ENCODE measurements around the gene BEND7. TPM values are rescaled to one million over a fixed set of nuclear protein-coding genes. Genes with fewer than 3 reads are reported as not detected.

BEND7 gene
- total RNA-seq, 1 experiment from 2014 or later = 12.8 TPM

- H3K4me1 Mint-ChIP-seq = peaks cover 5% of the 10 kb centered on the region
- CTCF ChIA-PET = interaction anchor here (1.5 kb wide), 1 partner anchor 121 kb away, joined by 4 read pairs; no protein-coding TSS in a partner anchor
- no peak overlapping the region for H3K27ac Mint-ChIP-seq
- H3K27me3 Mint-ChIP-seq (ENCODE audit: low read depth) = no peaks in the 10 kb centered on the region
- H3K36me3 Mint-ChIP-seq = no peaks in the 10 kb centered on the region
- no peaks in the 10 kb centered on the region for H3K9me3 Mint-ChIP-seq
- ATAC-seq = no peak
- TF ChIP-seq MXD4 (CRISPR knock-in tag; IDR thresholded peaks at IDR 0.05; ENCODE audit: borderline replicate concordance) = no peak
- no peak for TF ChIP-seq NFE2L1 (CRISPR knock-in tag; IDR thresholded peaks at IDR 0.05)
- POLR2A ChIA-PET = no interaction called here
- DNase-seq (ENCODE audit: low spot score) = no peak
- H3K4me3 Mint-ChIP-seq = no peak overlapping the region
These were observed 36.2 kb downstream of the BEND7 start for GRCh38 chr10:13492493-13493180.

DNA sequence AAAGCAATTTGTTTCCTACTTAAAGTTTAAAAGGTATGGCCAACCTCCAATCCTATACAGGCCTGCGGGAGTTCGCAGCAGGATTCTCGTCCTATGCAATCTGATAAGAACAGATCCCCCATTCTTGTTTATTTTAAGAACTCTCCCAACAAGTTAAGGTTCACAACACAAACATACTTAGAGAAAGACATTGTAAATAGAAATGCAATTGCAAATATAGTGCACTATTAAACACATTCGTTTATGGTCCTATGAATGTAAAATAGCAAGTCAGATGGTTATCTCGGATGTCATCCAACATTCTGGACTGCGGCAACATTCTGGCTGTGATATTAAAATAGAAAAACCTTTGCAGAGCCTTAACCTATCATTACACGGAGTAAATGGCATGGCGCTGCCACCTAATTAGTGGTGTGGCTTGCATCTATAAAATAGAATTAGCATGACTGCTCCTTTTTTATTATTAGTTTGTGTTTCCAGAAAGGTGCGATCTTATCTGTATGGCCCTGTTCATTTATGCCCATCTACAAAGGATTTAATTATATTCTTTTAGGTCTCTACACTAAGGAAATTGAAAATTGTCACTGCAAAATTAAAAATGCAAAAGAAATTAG is 37.0 kb downstream of the BEND7 start:
- CTCF ChIA-PET = interaction anchor here (0.7 to 1.5 kb wide), 2 partner anchors 99 to 120 kb away, joined by 4 read pairs; no protein-coding TSS in a partner anchor

DNA sequence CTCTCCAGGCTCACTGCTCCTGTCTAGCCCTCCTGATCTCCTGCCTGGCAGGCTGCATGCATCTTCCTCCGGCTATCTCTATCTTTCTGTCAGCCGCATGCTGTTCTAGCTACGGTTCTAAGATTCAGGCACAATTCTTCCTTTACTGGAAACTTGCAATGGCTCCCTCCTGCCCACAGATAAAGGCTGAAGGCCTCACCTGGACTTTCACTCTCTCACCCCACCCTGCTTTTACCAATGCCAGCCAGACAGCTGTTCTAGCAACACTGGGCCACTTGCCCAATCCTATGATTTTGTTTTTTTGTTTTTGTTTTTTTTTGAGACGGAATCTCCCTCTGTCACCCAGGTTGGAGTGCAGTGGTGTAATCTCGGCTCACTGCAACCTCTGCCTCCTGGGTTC is 38.3 kb downstream of the BEND7 start:
- no peak for ATAC-seq
- no peaks in the 10 kb centered on the region for H3K27me3 Mint-ChIP-seq (ENCODE audit: low read depth)
- H3K36me3 Mint-ChIP-seq = no peaks in the 10 kb centered on the region
- H3K27ac Mint-ChIP-seq = peak overlapping the region; percentile 49; the same call in 1 of the 2 replicates
- DNase-seq (ENCODE audit: low spot score) = no peak
- H3K4me3 Mint-ChIP-seq = no peak overlapping the region
- ChIA-PET POLR2A (no interaction called here), CTCF (interaction anchor here (0.7 to 1.4 kb wide), 3 partner anchors 46 to 118 kb away, joined by 4 to 5 read pairs (median 4); no protein-coding TSS in a partner anchor)
- H3K9me3 Mint-ChIP-seq = no peaks in the 10 kb centered on the region
- no peak for TF ChIP-seq HMGA2 (CRISPR knock-in tag; IDR thresholded peaks at IDR 0.05)
- no peak for TF ChIP-seq ZNF423 (CRISPR knock-in tag; IDR thresholded peaks at IDR 0.05)
- no peak for TF ChIP-seq CREB1 (CRISPR knock-in tag; IDR thresholded peaks at IDR 0.05)
- no peak for TF ChIP-seq GRHL2 (CRISPR knock-in tag; IDR thresholded peaks at IDR 0.05; ENCODE audit: insufficient replicate concordance, severe bottlenecking)
- no peak for TF ChIP-seq ZNF317 (CRISPR knock-in tag; IDR thresholded peaks at IDR 0.05; ENCODE audit: borderline replicate concordance, low read depth)
- TF ChIP-seq ZNF138 (CRISPR knock-in tag; conservative IDR thresholded peaks at IDR 0.05) = no peak
- TF ChIP-seq ESRRA (CRISPR knock-in tag; IDR thresholded peaks at IDR 0.05; ENCODE audit: borderline replicate concordance) = no peak
- no peak for TF ChIP-seq CREM (CRISPR knock-in tag; IDR thresholded peaks at IDR 0.05)
- TF ChIP-seq, protein P1, sequence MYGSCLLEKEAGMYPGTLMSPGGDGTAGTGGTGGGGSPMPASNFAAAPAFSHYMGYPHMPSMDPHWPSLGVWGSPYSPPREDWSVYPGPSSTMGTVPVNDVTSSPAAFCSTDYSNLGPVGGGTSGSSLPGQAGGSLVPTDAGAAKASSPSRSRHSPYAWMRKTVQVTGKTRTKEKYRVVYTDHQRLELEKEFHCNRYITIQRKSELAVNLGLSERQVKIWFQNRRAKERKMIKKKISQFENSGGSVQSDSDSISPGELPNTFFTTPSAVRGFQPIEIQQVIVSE (CRISPR knock-in tag; IDR thresholded peaks at IDR 0.05; ENCODE audit: borderline replicate concordance) = no peak
- no peak for TF ChIP-seq USF1 (CRISPR knock-in tag; IDR thresholded peaks at IDR 0.05)
- TF ChIP-seq IRF2 (CRISPR knock-in tag; IDR thresholded peaks at IDR 0.05; ENCODE audit: borderline replicate concordance, low read depth) = no peak
- TF ChIP-seq, protein P2, sequence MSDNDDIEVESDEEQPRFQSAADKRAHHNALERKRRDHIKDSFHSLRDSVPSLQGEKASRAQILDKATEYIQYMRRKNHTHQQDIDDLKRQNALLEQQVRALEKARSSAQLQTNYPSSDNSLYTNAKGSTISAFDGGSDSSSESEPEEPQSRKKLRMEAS (CRISPR knock-in tag; IDR thresholded peaks at IDR 0.05) = no peak
- no peak for TF ChIP-seq FOXP1 (CRISPR knock-in tag; IDR thresholded peaks at IDR 0.05; ENCODE audit: borderline replicate concordance)
- TF ChIP-seq NR2C2 (CRISPR knock-in tag; IDR thresholded peaks at IDR 0.05) = no peak
- no peak for TF ChIP-seq EMX1 (CRISPR knock-in tag; IDR thresholded peaks at IDR 0.05)
- TF ChIP-seq TEAD1 (CRISPR knock-in tag; IDR thresholded peaks at IDR 0.05) = no peak
- TF ChIP-seq, protein P3, sequence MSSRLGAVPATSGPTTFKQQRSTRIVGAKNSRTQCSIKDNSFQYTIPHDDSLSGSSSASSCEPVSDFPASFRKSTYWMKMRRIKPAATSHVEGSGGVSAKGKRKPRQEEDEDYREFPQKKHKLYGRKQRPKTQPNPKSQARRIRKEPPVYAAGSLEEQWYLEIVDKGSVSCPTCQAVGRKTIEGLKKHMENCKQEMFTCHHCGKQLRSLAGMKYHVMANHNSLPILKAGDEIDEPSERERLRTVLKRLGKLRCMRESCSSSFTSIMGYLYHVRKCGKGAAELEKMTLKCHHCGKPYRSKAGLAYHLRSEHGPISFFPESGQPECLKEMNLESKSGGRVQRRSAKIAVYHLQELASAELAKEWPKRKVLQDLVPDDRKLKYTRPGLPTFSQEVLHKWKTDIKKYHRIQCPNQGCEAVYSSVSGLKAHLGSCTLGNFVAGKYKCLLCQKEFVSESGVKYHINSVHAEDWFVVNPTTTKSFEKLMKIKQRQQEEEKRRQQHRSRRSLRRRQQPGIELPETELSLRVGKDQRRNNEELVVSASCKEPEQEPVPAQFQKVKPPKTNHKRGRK (CRISPR knock-in tag; IDR thresholded peaks at IDR 0.05; ENCODE audit: borderline replicate concordance) = no peak
- TF ChIP-seq NFATC4 (CRISPR knock-in tag; IDR thresholded peaks at IDR 0.05) = no peak
- peaks cover 5% of the 10 kb centered on the region for H3K4me1 Mint-ChIP-seq

More for the DNA sequence above, 37.0 kb downstream of the BEND7 start:
- H3K36me3 Mint-ChIP-seq = no peaks in the 10 kb centered on the region
- no peak for TF ChIP-seq IRF1 (CRISPR knock-in tag; IDR thresholded peaks at IDR 0.05)
- TF ChIP-seq, protein P4, sequence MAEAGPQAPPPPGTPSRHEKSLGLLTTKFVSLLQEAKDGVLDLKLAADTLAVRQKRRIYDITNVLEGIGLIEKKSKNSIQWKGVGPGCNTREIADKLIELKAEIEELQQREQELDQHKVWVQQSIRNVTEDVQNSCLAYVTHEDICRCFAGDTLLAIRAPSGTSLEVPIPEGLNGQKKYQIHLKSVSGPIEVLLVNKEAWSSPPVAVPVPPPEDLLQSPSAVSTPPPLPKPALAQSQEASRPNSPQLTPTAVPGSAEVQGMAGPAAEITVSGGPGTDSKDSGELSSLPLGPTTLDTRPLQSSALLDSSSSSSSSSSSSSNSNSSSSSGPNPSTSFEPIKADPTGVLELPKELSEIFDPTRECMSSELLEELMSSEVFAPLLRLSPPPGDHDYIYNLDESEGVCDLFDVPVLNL (CRISPR knock-in tag; IDR thresholded peaks at IDR 0.05; ENCODE audit: borderline replicate concordance, low read depth) = no peak
- H3K27me3 Mint-ChIP-seq (ENCODE audit: low read depth) = no peaks in the 10 kb centered on the region
- ATAC-seq = no peak
- H3K4me1 Mint-ChIP-seq = peaks cover 5% of the 10 kb centered on the region
- POLR2A ChIA-PET = no interaction called here
- H3K9me3 Mint-ChIP-seq = no peaks in the 10 kb centered on the region
- H3K4me3 Mint-ChIP-seq = no peak overlapping the region
- no peak overlapping the region for H3K27ac Mint-ChIP-seq
- no peak for DNase-seq (ENCODE audit: low spot score)

All from WTC11 (cell line).